Measurements from ENCODE around the gene IFT81. TPM values are rescaled to one million over a fixed set of nuclear protein-coding genes. Genes with fewer than 3 reads are reported as not detected.

IFT81 gene
- total and polyA plus RNA-seq, 5 experiments from 2014 or later: 0.45 to 2.5 (median 0.82) TPM

GRCh38 chr12:110093631-110094311 lies 30.4 kb upstream of the IFT81 start:
- POLR2A ChIA-PET: no interaction called here
- ATAC-seq: no peak
- Mint-ChIP-seq H3K4me1 (no peaks in the 10 kb centered on the region), H3K4me3 (no peak overlapping the region), H3K36me3 (no peaks in the 10 kb centered on the region), H3K27ac (peak overlapping the region in 1 of 10 donors; percentile 62), H3K27me3 (peaks cover 0 to 13% (median 8%) of the 10 kb centered on the region in 5 donors), H3K9me3 (no peaks in the 10 kb centered on the region)
- DNase-seq: no peak

- H3K27me3 Mint-ChIP-seq: no peaks in the 10 kb centered on the region
- peak overlapping the region in 8 of 10 donors; percentile 0 to 65 (median 7) for H3K27ac Mint-ChIP-seq
- POLR2A ChIA-PET: interaction anchor here (0.7 kb wide), 1 partner anchor 349 kb away, joined by 7 read pairs; no protein-coding TSS in a partner anchor
- ATAC-seq: peak; percentile 81 to 91
- peak; percentile 29 to 76 (median 64) for DNase-seq
- no peaks in the 10 kb centered on the region for H3K9me3 Mint-ChIP-seq
- peaks cover 6 to 18% (median 7%) of the 10 kb centered on the region in 4 donors for H3K4me1 Mint-ChIP-seq
- H3K36me3 Mint-ChIP-seq: no peaks in the 10 kb centered on the region
- peak overlapping the region in 1 of 10 donors; percentile 25 for H3K4me3 Mint-ChIP-seq
Observed at GRCh38 chr12:110100315-110100970, 23.7 kb upstream of the IFT81 start.

- no peak overlapping the region for H3K4me3 Mint-ChIP-seq
- H3K27me3 Mint-ChIP-seq: no peaks in the 10 kb centered on the region
- peaks cover 6 to 18% (median 7%) of the 10 kb centered on the region in 4 donors for H3K4me1 Mint-ChIP-seq
- DNase-seq: peak in 5 of 10 donors; percentile 11 to 21 (median 18)
- no peaks in the 10 kb centered on the region for H3K36me3 Mint-ChIP-seq
- ATAC-seq: peak; percentile 40 to 63
- H3K9me3 Mint-ChIP-seq: no peaks in the 10 kb centered on the region
- POLR2A ChIA-PET: no interaction called here
- H3K27ac Mint-ChIP-seq: peak overlapping the region in 2 of 10 donors; percentile 58 to 72
Observed at GRCh38 chr12:110102255-110102654, 21.9 kb upstream of the IFT81 start.

- DNase-seq: no peak
- Mint-ChIP-seq H3K36me3 (no peaks in the 10 kb centered on the region), H3K27me3 (peaks cover 0 to 5% (median 0%) of the 10 kb centered on the region in 5 donors), H3K4me1 (peaks cover 6 to 18% (median 7%) of the 10 kb centered on the region in 4 donors), H3K27ac (peak overlapping the region in 2 of 10 donors; percentile 56 to 84), H3K4me3 (no peak overlapping the region), H3K9me3 (no peaks in the 10 kb centered on the region)
- POLR2A ChIA-PET: interaction anchor here (0.6 kb wide), 1 partner anchor 9 kb away, joined by 5 read pairs; no protein-coding TSS in a partner anchor
- no peak for ATAC-seq
Observed at GRCh38 chr12:110104188-110105094, 19.7 kb upstream of the IFT81 start.

GRCh38 chr12:110105159-110105558 lies 19.0 kb upstream of the IFT81 start:
- POLR2A ChIA-PET: interaction anchor here (0.6 kb wide), 1 partner anchor 8 kb away, joined by 5 read pairs; no protein-coding TSS in a partner anchor
- H3K27me3 Mint-ChIP-seq: peaks cover 0 to 9% (median 2%) of the 10 kb centered on the region in 5 donors
- ATAC-seq: no peak

GRCh38 chr12:110105986-110106385 lies 18.2 kb upstream of the IFT81 start:
- Mint-ChIP-seq H3K36me3 (no peaks in the 10 kb centered on the region), H3K27me3 (peaks cover 0 to 9% (median 3%) of the 10 kb centered on the region in 5 donors), H3K27ac (no peak overlapping the region), H3K9me3 (no peaks in the 10 kb centered on the region), H3K4me1 (peaks cover 0 to 10% (median 0%) of the 10 kb centered on the region in 4 donors), H3K4me3 (no peak overlapping the region)
- no peak for ATAC-seq
- POLR2A ChIA-PET: no interaction called here
- no peak for DNase-seq

More at GRCh38 chr12:110105159-110105558, 19.0 kb upstream of the IFT81 start:
- Mint-ChIP-seq H3K9me3 (no peaks in the 10 kb centered on the region), H3K27ac (peak overlapping the region in 1 of 10 donors; percentile 84), H3K4me3 (no peak overlapping the region), H3K36me3 (no peaks in the 10 kb centered on the region), H3K4me1 (peaks cover 4 to 17% (median 6%) of the 10 kb centered on the region in 4 donors)
- no peak for DNase-seq

- no peak overlapping the region for H3K4me3 Mint-ChIP-seq
- H3K27ac Mint-ChIP-seq: no peak overlapping the region
- H3K27me3 Mint-ChIP-seq: peaks cover 0 to 9% (median 3%) of the 10 kb centered on the region in 5 donors
- no peaks in the 10 kb centered on the region for H3K4me1 Mint-ChIP-seq
- ATAC-seq (no peak), DNase-seq (no peak)
- no peaks in the 10 kb centered on the region for H3K36me3 Mint-ChIP-seq
- no peaks in the 10 kb centered on the region for H3K9me3 Mint-ChIP-seq
- POLR2A ChIA-PET: no interaction called here
Observed at GRCh38 chr12:110107369-110108281, 16.5 kb upstream of the IFT81 start.

GRCh38 chr12:110108309-110109036 lies 15.7 kb upstream of the IFT81 start:
- no peak for ATAC-seq
- POLR2A ChIA-PET: no interaction called here
- H3K4me3 Mint-ChIP-seq: no peak overlapping the region
- no peak for DNase-seq
- no peaks in the 10 kb centered on the region for H3K4me1 Mint-ChIP-seq
- no peak overlapping the region for H3K27ac Mint-ChIP-seq
- H3K9me3 Mint-ChIP-seq: no peaks in the 10 kb centered on the region
- peaks cover 0 to 9% (median 3%) of the 10 kb centered on the region in 5 donors for H3K27me3 Mint-ChIP-seq
- no peaks in the 10 kb centered on the region for H3K36me3 Mint-ChIP-seq

- DNase-seq: no peak
- H3K27ac Mint-ChIP-seq: no peak overlapping the region
- H3K9me3 Mint-ChIP-seq: no peaks in the 10 kb centered on the region
- POLR2A ChIA-PET: no interaction called here
- H3K27me3 Mint-ChIP-seq: peaks cover 0 to 9% (median 4%) of the 10 kb centered on the region in 5 donors
- no peak overlapping the region for H3K4me3 Mint-ChIP-seq
- ATAC-seq: no peak
- no peaks in the 10 kb centered on the region for H3K36me3 Mint-ChIP-seq
- H3K4me1 Mint-ChIP-seq: no peaks in the 10 kb centered on the region
Observed at GRCh38 chr12:110109037-110109836, 14.9 kb upstream of the IFT81 start.

- Mint-ChIP-seq H3K36me3 (no peaks in the 10 kb centered on the region), H3K9me3 (no peaks in the 10 kb centered on the region), H3K27ac (no peak overlapping the region), H3K27me3 (peaks cover 0 to 10% (median 4%) of the 10 kb centered on the region in 5 donors), H3K4me1 (no peaks in the 10 kb centered on the region), H3K4me3 (no peak overlapping the region)
- no peak for DNase-seq
- POLR2A ChIA-PET: no interaction called here
- ATAC-seq: no peak
Observed at GRCh38 chr12:110109837-110110535, 14.2 kb upstream of the IFT81 start.

Data from naive thymus-derived CD8-positive, alpha-beta T cell (primary cell).